Right ventricle myocardium superior (tissue), 1 donor: ENCODE results near the gene MYO18A. TPM values are rescaled to one million over a fixed set of nuclear protein-coding genes. Genes with fewer than 3 reads are reported as not detected.
A peak's percentile ranks its signal among the peaks of the same experiment; 100 is the strongest.
"Not testable (repeated sequence)": the region's sequence is repeated elsewhere in the genome, so short reads cannot be mapped to it uniquely, and the experiment has no call there.

Source experiments
- ATAC-seq: fragments of 200-7000 bp; cut with Tn5 transposase; one replicate; pipeline ENCODE4 v1.9.1; 2020; ENCODE audit warnings: mild to moderate bottlenecking; ENCODE audit not compliant: poor library complexity
- DNase-seq: peaks from one replicate; pipeline ENCODE4 v3.0.0-alpha.2; 2020
- intact Hi-C: fragments of 100-400 bp; cut with DNase I; formaldehyde crosslinking; loops from one replicate; pipeline ENCODE4 v1.11.2; 2022
- total RNA-seq: library from RNA; stranded (reverse); fragmentation: NEBNext Ultra II Directional; extraction: Animal tissue kit (Norgen Biotek cat#: 25700); gene quantifications from one replicate; pipeline ENCODE4 v1.2.1, GENCODE V29; 2021
- donor health status: DM: no; HTN: yes; CAD: no; lungs with severe emphysema.

Gene MYO18A
- total RNA-seq, 1 donor from 2014 or later, result 393 TPM

GRCh38 chr17:29157310-29157709, 22.9 kb downstream of the MYO18A start:
- intact Hi-C loops, result no loop called here

GRCh38 chr17:29156781-29157180, 23.4 kb downstream of the MYO18A start:
- intact Hi-C loops, result no loop called here
- peak; percentile 15 for ATAC-seq
- peak; percentile 53 for DNase-seq

More at GRCh38 chr17:29157310-29157709, 22.9 kb downstream of the MYO18A start:
- DNase-seq, result no peak
- no peak for ATAC-seq

GRCh38 chr17:29155966-29156338, 24.2 kb downstream of the MYO18A start:
- intact Hi-C loops, result no loop called here
- DNase-seq (no peak), ATAC-seq (no peak)

GRCh38 chr17:29155227-29155965, 24.8 kb downstream of the MYO18A start:
- ATAC-seq (peak; percentile 60), DNase-seq (peak; percentile 61)
- intact Hi-C loops, result no loop called here

GRCh38 chr17:29154516-29155226, 25.5 kb downstream of the MYO18A start:
- DNase-seq, result peak; percentile 63
- intact Hi-C loops, result no loop called here
- ATAC-seq, result peak; percentile 63

GRCh38 chr17:29151567-29151966, 28.6 kb downstream of the MYO18A start:
- no peak for DNase-seq
- no peak for ATAC-seq
- intact Hi-C loops, result no loop called here

- intact Hi-C loops, result no loop called here
- ATAC-seq (no peak), DNase-seq (no peak)
Measured at GRCh38 chr17:29150161-29150560, 30.0 kb downstream of the MYO18A start.

- ATAC-seq (no peak), DNase-seq (no peak)
- intact Hi-C loops, result loop anchor here (2.0 to 5.0 kb wide), 3 partner anchors 33 to 143 kb away; partner anchors contain the start of genes MYO18A and NUFIP2
Measured at GRCh38 chr17:29149431-29150064, 30.6 kb downstream of the MYO18A start.

- intact Hi-C loops, result loop anchor here (2.0 to 5.0 kb wide), 3 partner anchors 33 to 143 kb away; partner anchors contain the start of genes MYO18A and NUFIP2
- DNase-seq (peak; percentile 97), ATAC-seq (peak; percentile 96)
Measured at GRCh38 chr17:29148790-29149430, 31.3 kb downstream of the MYO18A start.

- ATAC-seq (no peak), DNase-seq (no peak)
- intact Hi-C loops, result loop anchor here (2.0 to 5.0 kb wide), 3 partner anchors 34 to 144 kb away; partner anchors contain the start of genes MYO18A and NUFIP2
Measured at GRCh38 chr17:29148257-29148789, 31.9 kb downstream of the MYO18A start.

GRCh38 chr17:29147682-29148081, 32.5 kb downstream of the MYO18A start:
- no peak for ATAC-seq
- intact Hi-C loops, result loop anchor here (2.0 to 5.0 kb wide), 3 partner anchors 35 to 145 kb away; partner anchors contain the start of genes MYO18A and NUFIP2

GRCh38 chr17:29147228-29147627, 33.0 kb downstream of the MYO18A start:
- not testable (repeated sequence) for ATAC-seq
- intact Hi-C loops, result loop anchor here (5.0 kb wide), 2 partner anchors 35 to 145 kb away; partner anchors contain the start of genes MYO18A and NUFIP2

More at GRCh38 chr17:29147682-29148081, 32.5 kb downstream of the MYO18A start:
- DNase-seq, result no peak

GRCh38 chr17:29146369-29146972, 33.7 kb downstream of the MYO18A start:
- peak; percentile 2 for DNase-seq
- intact Hi-C loops, result loop anchor here (5.0 kb wide), 2 partner anchors 36 to 146 kb away; partner anchors contain the start of genes MYO18A and NUFIP2
- ATAC-seq, result no peak

More at GRCh38 chr17:29147228-29147627, 33.0 kb downstream of the MYO18A start:
- not testable (repeated sequence) for DNase-seq

- intact Hi-C loops, result loop anchor here (5.0 kb wide), 2 partner anchors 37 to 147 kb away; partner anchors contain the start of genes MYO18A and NUFIP2
Measured at GRCh38 chr17:29145289-29146073, 34.7 kb downstream of the MYO18A start.

GRCh38 chr17:29143894-29144293, 36.3 kb downstream of the MYO18A start:
- ATAC-seq, result no peak

More at GRCh38 chr17:29145289-29146073, 34.7 kb downstream of the MYO18A start:
- peak; percentile 71 for DNase-seq
- peak; percentile 44 for ATAC-seq

GRCh38 chr17:29141514-29141876, 38.7 kb downstream of the MYO18A start:
- no peak for ATAC-seq
- intact Hi-C loops, result no loop called here
- DNase-seq, result peak; percentile 30

More at GRCh38 chr17:29143894-29144293, 36.3 kb downstream of the MYO18A start:
- intact Hi-C loops, result no loop called here
- DNase-seq, result peak; percentile 44
